Naive B cell (primary cell): Measurements from ENCODE around the gene ELFN1. TPM values are rescaled to one million over a fixed set of nuclear protein-coding genes. Genes with fewer than 3 reads are reported as not detected.
"Not testable (repeated sequence)": the region's sequence is repeated elsewhere in the genome, so short reads cannot be mapped to it uniquely, and the experiment has no call there.

Experiments used
- ATAC-seq, 2 donors: fragments of 150-1000 bp; cut with Tn5 transposase; 2 replicates each; pipeline ENCODE4 v1.10.0; 2021; ENCODE audit warnings: low read depth in 2 of 2, mild to moderate bottlenecking in 2 of 2, moderate library complexity in 2 of 2
- DNase-seq: peaks from one replicate; pipeline ENCODE4 v3.0.0; 2022
- H3K27ac Mint-ChIP-seq, 6 donors: one replicate each; pipeline ENCODE4 v1.8.0; 2020 to 2022; ENCODE audit warnings: mild to moderate bottlenecking in 6 of 6, mixed read lengths in 6 of 6, moderate library complexity in 5 of 6, inconsistent platforms in 2 of 6
- H3K27me3 Mint-ChIP-seq, 3 donors: one replicate each; pipeline ENCODE4 v1.8.0; 2021 to 2022; ENCODE audit warnings: mixed read lengths in 3 of 3, mild to moderate bottlenecking in 1 of 3
- H3K36me3 Mint-ChIP-seq, 2 donors: one replicate each; pipeline ENCODE4 v1.8.0; 2020 to 2022; ENCODE audit warnings: mixed read lengths in 2 of 2, inconsistent platforms in 1 of 2, mild to moderate bottlenecking in 1 of 2
- H3K4me1 Mint-ChIP-seq, 3 donors: one replicate each; pipeline ENCODE4 v1.8.0; 2020 to 2022; ENCODE audit warnings: mixed read lengths in 3 of 3, inconsistent platforms in 1 of 3, mild to moderate bottlenecking in 1 of 3, moderate library complexity in 1 of 3
- H3K4me3 Mint-ChIP-seq, 8 donors: one replicate each; pipeline ENCODE4 v1.8.0; 2020 to 2022; ENCODE audit warnings: mild to moderate bottlenecking in 8 of 8, mixed read lengths in 8 of 8, moderate library complexity in 8 of 8, inconsistent platforms in 2 of 8
- H3K9me3 Mint-ChIP-seq, 7 donors: one replicate each; pipeline ENCODE4 v1.8.0; 2020 to 2022; ENCODE audit warnings: mixed read lengths in 7 of 7, mild to moderate bottlenecking in 5 of 7, inconsistent platforms in 2 of 7, moderate library complexity in 1 of 7
- polyA plus RNA-seq, 6 donors: library from polyadenylated mRNA; unstranded; fragments of 300-500 nt; fragmentation: Illumina TruSeq; gene quantifications; one replicate each; pipeline ENCODE4 v1.2.3, GENCODE V29; 2021; ENCODE audit warnings: low read depth in 6 of 6

ELFN1 gene
- polyA plus RNA-seq, 6 donors from 2014 or later = not detected

GRCh38 chr7:1758859-1759521, 88.9 kb downstream of the ELFN1 start:
- no peak for ATAC-seq
- H3K36me3 Mint-ChIP-seq = no peaks in the 10 kb centered on the region
- H3K4me3 Mint-ChIP-seq = no peak overlapping the region
- no peak for DNase-seq
- H3K9me3 Mint-ChIP-seq = peaks cover 0 to 19% (median 5%) of the 10 kb centered on the region in 7 donors
- peak overlapping the region in 1 of 6 donors; percentile 56 for H3K27ac Mint-ChIP-seq
- H3K27me3 Mint-ChIP-seq = peaks cover 4 to 35% (median 21%) of the 10 kb centered on the region in 3 donors
- peaks cover 9 to 18% (median 12%) of the 10 kb centered on the region in 3 donors for H3K4me1 Mint-ChIP-seq

GRCh38 chr7:1761097-1761496, 91.0 kb downstream of the ELFN1 start:
- H3K27ac Mint-ChIP-seq = peak overlapping the region in 1 of 6 donors; percentile 1
- H3K4me3 Mint-ChIP-seq = no peak overlapping the region
- peaks cover 0 to 24% (median 0%) of the 10 kb centered on the region in 7 donors for H3K9me3 Mint-ChIP-seq
- no peak for ATAC-seq
- DNase-seq = no peak
- H3K27me3 Mint-ChIP-seq = peaks cover 0 to 33% (median 18%) of the 10 kb centered on the region in 3 donors
- H3K36me3 Mint-ChIP-seq = no peaks in the 10 kb centered on the region
- H3K4me1 Mint-ChIP-seq = peaks cover 0 to 7% (median 3%) of the 10 kb centered on the region in 3 donors

GRCh38 chr7:1761774-1762173, 91.7 kb downstream of the ELFN1 start:
- Mint-ChIP-seq H3K36me3 (no peaks in the 10 kb centered on the region), H3K27me3 (peaks cover 0 to 27% (median 14%) of the 10 kb centered on the region in 3 donors), H3K4me3 (no peak overlapping the region), H3K27ac (no peak overlapping the region), H3K9me3 (peaks cover 0 to 24% (median 0%) of the 10 kb centered on the region in 7 donors), H3K4me1 (peaks cover 0 to 3% (median 0%) of the 10 kb centered on the region in 3 donors)
- no peak for DNase-seq
- ATAC-seq = no peak

- no peak for ATAC-seq
These were observed 92.3 kb downstream of the ELFN1 start for GRCh38 chr7:1762238-1762945.

GRCh38 chr7:1763033-1763432, 93.0 kb downstream of the ELFN1 start:
- Mint-ChIP-seq H3K27me3 (peaks cover 0 to 20% (median 11%) of the 10 kb centered on the region in 3 donors), H3K27ac (no peak overlapping the region), H3K36me3 (no peaks in the 10 kb centered on the region), H3K4me1 (peaks cover 0 to 2% (median 0%) of the 10 kb centered on the region in 3 donors), H3K4me3 (no peak overlapping the region), H3K9me3 (peaks cover 0 to 24% (median 0%) of the 10 kb centered on the region in 7 donors)
- ATAC-seq (no peak), DNase-seq (no peak)

More at GRCh38 chr7:1762238-1762945, 92.3 kb downstream of the ELFN1 start:
- no peak overlapping the region for H3K27ac Mint-ChIP-seq
- DNase-seq = no peak
- H3K4me3 Mint-ChIP-seq = no peak overlapping the region
- no peaks in the 10 kb centered on the region for H3K36me3 Mint-ChIP-seq
- H3K4me1 Mint-ChIP-seq = peaks cover 0 to 3% (median 0%) of the 10 kb centered on the region in 3 donors
- peaks cover 0 to 25% (median 14%) of the 10 kb centered on the region in 3 donors for H3K27me3 Mint-ChIP-seq
- peaks cover 0 to 24% (median 0%) of the 10 kb centered on the region in 7 donors for H3K9me3 Mint-ChIP-seq

- not testable (repeated sequence) for H3K36me3 Mint-ChIP-seq, DNase-seq, H3K27ac Mint-ChIP-seq, H3K4me1 Mint-ChIP-seq, H3K4me3 Mint-ChIP-seq, ATAC-seq
- Mint-ChIP-seq H3K27me3 (peaks cover 4 to 12% (median 8%) of the 10 kb centered on the region in 3 donors), H3K9me3 (peaks cover 0 to 24% (median 0%) of the 10 kb centered on the region in 7 donors)
These were observed 93.8 kb downstream of the ELFN1 start for GRCh38 chr7:1763911-1764310.

- peak overlapping the region in 1 of 6 donors; percentile 33 for H3K27ac Mint-ChIP-seq
These were observed 95.3 kb downstream of the ELFN1 start for GRCh38 chr7:1765336-1765735.

GRCh38 chr7:1767524-1767923, 97.4 kb downstream of the ELFN1 start:
- H3K27me3 Mint-ChIP-seq = peaks cover 4 to 15% (median 5%) of the 10 kb centered on the region in 3 donors
- DNase-seq = no peak
- H3K27ac Mint-ChIP-seq = no peak overlapping the region
- no peaks in the 10 kb centered on the region for H3K4me1 Mint-ChIP-seq
- peaks cover 0 to 15% (median 0%) of the 10 kb centered on the region in 7 donors for H3K9me3 Mint-ChIP-seq
- ATAC-seq = no peak
- no peak overlapping the region for H3K4me3 Mint-ChIP-seq
- no peaks in the 10 kb centered on the region for H3K36me3 Mint-ChIP-seq

More at GRCh38 chr7:1765336-1765735, 95.3 kb downstream of the ELFN1 start:
- DNase-seq (no peak), ATAC-seq (no peak)
- Mint-ChIP-seq H3K27me3 (peaks cover 2 to 11% (median 4%) of the 10 kb centered on the region in 3 donors), H3K36me3 (no peaks in the 10 kb centered on the region), H3K9me3 (peaks cover 0 to 24% (median 0%) of the 10 kb centered on the region in 7 donors), H3K4me3 (no peak overlapping the region), H3K4me1 (no peaks in the 10 kb centered on the region)

GRCh38 chr7:1768832-1769231, 98.8 kb downstream of the ELFN1 start:
- Mint-ChIP-seq H3K27ac (no peak overlapping the region), H3K4me1 (no peaks in the 10 kb centered on the region), H3K9me3 (peaks cover 0 to 15% (median 7%) of the 10 kb centered on the region in 7 donors), H3K27me3 (peaks cover 4 to 15% (median 5%) of the 10 kb centered on the region in 3 donors), H3K36me3 (no peaks in the 10 kb centered on the region), H3K4me3 (no peak overlapping the region)
- ATAC-seq (no peak), DNase-seq (no peak)

- Mint-ChIP-seq H3K4me3 (no peak overlapping the region), H3K4me1 (no peaks in the 10 kb centered on the region), H3K27ac (no peak overlapping the region), H3K27me3 (peaks cover 4 to 15% (median 5%) of the 10 kb centered on the region in 3 donors), H3K36me3 (no peaks in the 10 kb centered on the region), H3K9me3 (peaks cover 0 to 14% (median 13%) of the 10 kb centered on the region in 7 donors)
- DNase-seq (no peak), ATAC-seq (no peak)
These were observed 99.5 kb downstream of the ELFN1 start for GRCh38 chr7:1769286-1770200.

- Mint-ChIP-seq H3K4me3 (no peak overlapping the region), H3K36me3 (peaks cover 0 to 3% of the 10 kb centered on the region in 2 donors)
- ATAC-seq = no peak
These were observed 100.3 kb downstream of the ELFN1 start for GRCh38 chr7:1770331-1770730.

GRCh38 chr7:1775389-1775788, 105.3 kb downstream of the ELFN1 start:
- Mint-ChIP-seq H3K9me3 (peaks cover 8 to 47% (median 30%) of the 10 kb centered on the region in 7 donors), H3K4me1 (no peaks in the 10 kb centered on the region), H3K27me3 (peaks cover 11 to 33% (median 23%) of the 10 kb centered on the region in 3 donors), H3K36me3 (peaks cover 6 to 18% of the 10 kb centered on the region in 2 donors), H3K4me3 (no peak overlapping the region), H3K27ac (no peak overlapping the region)
- no peak for DNase-seq
- ATAC-seq = no peak

More at GRCh38 chr7:1770331-1770730, 100.3 kb downstream of the ELFN1 start:
- H3K4me1 Mint-ChIP-seq = no peaks in the 10 kb centered on the region
- no peak overlapping the region for H3K27ac Mint-ChIP-seq
- H3K9me3 Mint-ChIP-seq = peaks cover 2 to 20% (median 18%) of the 10 kb centered on the region in 7 donors
- DNase-seq = no peak
- peaks cover 4 to 15% (median 10%) of the 10 kb centered on the region in 3 donors for H3K27me3 Mint-ChIP-seq

- peaks cover 6 to 18% of the 10 kb centered on the region in 2 donors for H3K36me3 Mint-ChIP-seq
- H3K4me3 Mint-ChIP-seq = no peak overlapping the region
- H3K4me1 Mint-ChIP-seq = no peaks in the 10 kb centered on the region
- ATAC-seq (no peak), DNase-seq (no peak)
- H3K27ac Mint-ChIP-seq = no peak overlapping the region
- H3K9me3 Mint-ChIP-seq = peaks cover 8 to 47% (median 30%) of the 10 kb centered on the region in 7 donors
- H3K27me3 Mint-ChIP-seq = peaks cover 11 to 35% (median 26%) of the 10 kb centered on the region in 3 donors
These were observed 107.0 kb downstream of the ELFN1 start for GRCh38 chr7:1777122-1777521.
